ENCODE measurements around the gene PTPRG.
"Not testable (repeated sequence)": the region's sequence is repeated elsewhere in the genome, so short reads cannot be mapped to it uniquely, and the experiment has no call there.

Gene PTPRG

GRCh38 chr3:61805510-61806080 is 244.2 kb downstream of the PTPRG start:
- DNase-seq, result no peak

- DNase-seq, result no peak
Measured at GRCh38 chr3:61806810-61807209, 245.4 kb downstream of the PTPRG start.

- peak in 1 of 14 donors; percentile 62 for DNase-seq
Measured at GRCh38 chr3:61807865-61808276, 246.5 kb downstream of the PTPRG start.

GRCh38 chr3:61808526-61808925 is 247.2 kb downstream of the PTPRG start:
- peak in 1 of 14 donors; percentile 87 for DNase-seq

GRCh38 chr3:61808999-61809398 is 247.6 kb downstream of the PTPRG start:
- no peak for DNase-seq

- peak in 1 of 14 donors; percentile 77 for DNase-seq
Measured at GRCh38 chr3:61809879-61810278, 248.5 kb downstream of the PTPRG start.

GRCh38 chr3:61810953-61811497 is 249.7 kb downstream of the PTPRG start:
- no peak for DNase-seq

- DNase-seq, result no peak
Measured at GRCh38 chr3:61811652-61812051, 250.3 kb downstream of the PTPRG start.

- DNase-seq, result no peak
Measured at GRCh38 chr3:61812085-61812484, 250.7 kb downstream of the PTPRG start.

GRCh38 chr3:61812517-61812916 is 251.1 kb downstream of the PTPRG start:
- no peak for DNase-seq

GRCh38 chr3:61813636-61814035 is 252.3 kb downstream of the PTPRG start:
- DNase-seq, result no peak

- DNase-seq, result no peak
Measured at GRCh38 chr3:61814674-61815073, 253.3 kb downstream of the PTPRG start.

- not testable (repeated sequence) for DNase-seq
Measured at GRCh38 chr3:61816304-61816703, 254.9 kb downstream of the PTPRG start.

GRCh38 chr3:61819861-61820260 is 258.5 kb downstream of the PTPRG start:
- DNase-seq, result no peak

- no peak for DNase-seq
Measured at GRCh38 chr3:61820306-61820992, 259.1 kb downstream of the PTPRG start.

- no peak for DNase-seq
Measured at GRCh38 chr3:61821823-61822251, 260.5 kb downstream of the PTPRG start.

GRCh38 chr3:61822588-61822987 is 261.2 kb downstream of the PTPRG start:
- DNase-seq, result no peak

- DNase-seq, result no peak
Measured at GRCh38 chr3:61824553-61825135, 263.3 kb downstream of the PTPRG start.

GRCh38 chr3:61826161-61826560 is 264.8 kb downstream of the PTPRG start:
- no peak for DNase-seq

- DNase-seq, result peak in 1 of 14 donors; percentile 43
Measured at GRCh38 chr3:61828184-61828874, 267.0 kb downstream of the PTPRG start.

GRCh38 chr3:61828880-61829721 is 267.7 kb downstream of the PTPRG start:
- peak in 1 of 14 donors; percentile 73 for DNase-seq
